Mesenteric fat pad (tissue), 1 donor: ENCODE results near the gene TTYH2. TPM values are rescaled to one million over a fixed set of nuclear protein-coding genes. Genes with fewer than 3 reads are reported as not detected.
"Not testable (repeated sequence)": the region's sequence is repeated elsewhere in the genome, so short reads cannot be mapped to it uniquely, and the experiment has no call there.

ENCODE experiments used
- DNase-seq: peaks from one replicate; pipeline ENCODE4 v3.0.0-alpha.2; 2020; ENCODE audit warnings: low spot score
- long read RNA-seq: library from polyadenylated mRNA; unstranded; transcript quantifications from one replicate; pipeline ENCODE4 v2.0.0, GENCODE V29; 2020
- total RNA-seq: library from RNA; stranded (reverse); fragmentation: NEBNext Ultra II Directional; extraction: Animal tissue kit (Norgen Biotek cat#: 25700); gene quantifications from one replicate; pipeline ENCODE4 v1.2.1, GENCODE V29; 2021
- donor health status: DM: yes; HTN: yes; CAD: no.

Gene TTYH2, protein sequence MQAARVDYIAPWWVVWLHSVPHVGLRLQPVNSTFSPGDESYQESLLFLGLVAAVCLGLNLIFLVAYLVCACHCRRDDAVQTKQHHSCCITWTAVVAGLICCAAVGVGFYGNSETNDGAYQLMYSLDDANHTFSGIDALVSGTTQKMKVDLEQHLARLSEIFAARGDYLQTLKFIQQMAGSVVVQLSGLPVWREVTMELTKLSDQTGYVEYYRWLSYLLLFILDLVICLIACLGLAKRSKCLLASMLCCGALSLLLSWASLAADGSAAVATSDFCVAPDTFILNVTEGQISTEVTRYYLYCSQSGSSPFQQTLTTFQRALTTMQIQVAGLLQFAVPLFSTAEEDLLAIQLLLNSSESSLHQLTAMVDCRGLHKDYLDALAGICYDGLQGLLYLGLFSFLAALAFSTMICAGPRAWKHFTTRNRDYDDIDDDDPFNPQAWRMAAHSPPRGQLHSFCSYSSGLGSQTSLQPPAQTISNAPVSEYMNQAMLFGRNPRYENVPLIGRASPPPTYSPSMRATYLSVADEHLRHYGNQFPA
- total RNA-seq, result 5.6 TPM
- long read RNA-seq, partial matches to known transcripts, result 4 of 12 reads
- long read RNA-seq, other reads (novel, unspliced or antisense), result 7 of 12 reads

DNA sequence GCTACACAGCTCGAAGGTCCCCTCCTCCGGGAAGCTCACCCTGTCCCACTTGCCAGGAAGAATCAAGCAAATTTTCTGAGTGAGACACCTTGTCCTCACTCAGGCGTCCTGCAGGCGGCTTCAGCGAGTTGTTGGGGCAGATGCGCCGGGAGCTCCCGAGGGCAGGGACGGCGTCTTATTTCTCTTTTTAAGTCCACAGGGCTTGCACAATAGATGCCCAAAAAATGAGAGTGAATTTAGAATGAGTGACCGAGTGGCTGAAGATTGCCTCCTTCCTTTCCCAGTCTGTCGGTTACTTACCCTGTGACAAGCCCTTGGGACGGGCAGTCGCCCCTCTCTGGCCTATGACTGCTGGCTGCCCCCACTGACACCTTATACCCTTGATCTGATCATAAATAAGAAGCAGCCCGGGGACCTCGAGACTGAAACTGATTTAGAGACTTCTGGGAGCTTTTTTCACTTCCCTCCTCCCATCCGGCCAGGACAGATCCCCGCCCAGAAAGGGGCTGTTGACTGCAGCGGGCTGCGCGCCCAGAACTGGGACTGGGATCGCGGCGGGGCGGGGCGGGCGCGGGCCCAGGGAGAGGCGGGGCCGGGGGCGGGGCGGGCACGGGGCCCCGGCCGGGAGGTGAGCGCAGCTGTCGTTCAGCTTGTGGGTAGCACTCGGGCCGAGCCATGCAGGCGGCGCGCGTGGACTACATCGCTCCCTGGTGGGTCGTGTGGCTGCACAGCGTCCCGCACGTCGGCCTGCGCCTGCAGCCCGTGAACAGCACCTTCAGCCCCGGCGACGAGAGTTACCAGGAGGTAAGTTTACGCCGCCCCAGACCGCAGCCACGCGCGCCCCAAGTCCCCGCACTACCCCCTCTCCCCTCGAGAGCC is at the start of gene TTYH2:
Gene TTYH2 (plus strand): TSS at position 659 of the 879 bp plus-strand sequence. CDS start 17 bp downstream, at position 676.
- DNase-seq, result peak; percentile 96

DNA sequence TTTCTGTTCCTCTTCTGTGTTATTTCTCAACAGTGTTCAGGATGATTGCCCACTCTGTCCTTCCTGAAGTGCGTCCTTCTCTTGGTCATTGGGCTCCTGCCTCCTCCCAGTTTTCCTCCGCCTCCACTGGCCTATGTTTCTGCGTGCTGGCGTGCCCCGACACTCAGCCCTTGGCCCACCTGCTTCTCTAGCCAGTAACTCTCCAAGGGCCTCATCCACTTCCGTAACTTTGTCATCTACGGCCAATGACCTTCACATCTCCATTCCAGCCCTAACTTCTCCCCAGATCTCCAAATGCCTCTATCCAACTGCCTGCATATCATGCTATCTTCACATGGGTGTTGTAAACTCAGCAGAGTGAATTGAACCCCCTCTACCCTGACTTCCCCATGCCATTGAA is 49.5 kb upstream of the TTYH2 start:
- peak; percentile 49 for DNase-seq

DNA sequence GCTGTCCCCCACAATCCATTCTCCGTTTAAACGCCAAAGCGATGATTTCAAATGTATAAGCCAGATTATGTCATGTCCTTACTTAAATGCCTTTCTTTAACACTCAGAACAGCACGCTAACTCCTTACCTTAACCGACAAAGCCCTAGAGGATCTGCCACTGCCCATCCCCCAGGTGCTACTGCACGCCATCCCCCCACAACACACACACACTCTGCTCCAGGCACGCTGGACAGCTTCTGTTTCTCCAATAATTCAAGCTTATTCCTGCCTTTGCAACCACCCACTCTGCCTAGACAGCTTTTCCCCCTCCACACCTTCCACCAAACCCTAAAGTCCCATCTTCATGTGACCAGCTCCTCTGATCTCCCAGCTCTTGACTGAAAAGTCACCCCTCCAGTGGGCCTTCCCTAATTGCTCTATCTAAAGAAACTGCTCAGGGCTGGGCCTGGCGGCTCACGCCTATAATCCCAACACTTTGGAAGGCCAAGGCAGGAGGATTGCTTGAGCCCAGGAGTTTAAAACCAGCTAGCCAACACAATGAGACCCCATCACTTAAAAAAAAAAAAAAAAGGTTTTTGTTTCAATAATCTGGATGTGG is 48.8 kb upstream of the TTYH2 start:
- peak; percentile 37 for DNase-seq

DNA sequence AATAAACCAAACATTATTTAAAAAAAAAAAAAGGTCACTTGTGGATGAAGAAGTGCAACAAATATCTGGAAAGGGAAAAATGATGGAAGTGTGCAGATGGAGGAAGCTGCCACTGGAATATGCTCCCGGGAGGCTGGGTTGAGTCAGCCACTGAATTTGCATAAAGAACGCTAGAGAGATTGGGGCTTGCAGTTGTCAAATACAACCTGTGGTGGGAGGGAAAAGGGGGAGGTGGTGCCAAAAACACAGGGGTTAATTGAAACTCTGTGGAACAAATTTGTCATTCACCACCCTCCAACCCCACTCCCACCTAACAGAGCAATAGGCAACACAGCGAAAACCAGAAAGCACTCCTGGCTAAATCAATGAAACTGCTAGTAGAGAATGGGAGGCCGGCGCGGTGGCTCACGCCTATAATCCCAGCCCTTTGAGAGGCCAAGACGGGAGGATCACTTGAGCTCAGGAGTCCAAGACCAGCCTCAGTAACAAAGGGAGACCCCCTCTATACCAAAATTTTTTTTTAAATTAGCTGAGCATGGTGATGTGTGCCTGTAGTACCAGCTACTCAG is 47.5 kb upstream of the TTYH2 start:
- DNase-seq, result peak; percentile 45

DNA sequence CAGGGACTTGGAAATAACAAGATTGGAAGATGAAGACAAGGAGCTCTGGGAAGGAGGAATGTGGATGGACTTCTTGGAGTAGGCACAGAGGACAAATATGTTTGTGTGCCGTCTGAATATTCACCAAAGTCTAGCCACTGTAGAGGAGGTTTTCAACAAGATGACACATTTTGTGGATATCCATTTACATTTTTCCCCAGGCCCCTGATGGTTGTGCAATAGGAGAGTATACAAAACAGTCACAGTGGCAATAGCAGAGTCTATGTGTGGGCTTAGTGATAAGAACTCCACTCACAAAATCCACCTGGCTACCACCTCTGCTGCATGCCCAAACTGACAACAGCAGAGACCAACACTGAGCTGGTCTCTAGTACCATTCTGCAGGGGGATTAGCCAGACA is 42.4 kb upstream of the TTYH2 start:
- no peak for DNase-seq

DNA sequence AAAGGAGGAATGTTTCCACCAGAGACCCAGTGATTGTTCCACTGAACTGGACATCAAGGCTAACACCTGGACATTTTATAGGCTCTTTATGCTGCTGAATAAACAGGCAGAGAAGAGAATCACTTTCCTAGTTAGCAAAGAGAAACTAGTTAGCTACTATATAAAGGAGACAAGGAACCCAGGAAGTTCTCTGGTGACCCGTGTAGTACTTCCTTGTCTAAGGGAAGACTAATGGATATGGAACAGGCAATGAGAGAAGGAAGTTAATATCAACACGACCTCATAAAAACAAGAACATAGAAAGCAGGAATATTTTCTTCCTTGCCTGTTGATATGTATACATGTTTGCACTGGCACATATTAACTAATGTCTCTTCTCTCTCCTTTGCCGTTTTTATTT is 40.7 kb upstream of the TTYH2 start:
- DNase-seq, result no peak

DNA sequence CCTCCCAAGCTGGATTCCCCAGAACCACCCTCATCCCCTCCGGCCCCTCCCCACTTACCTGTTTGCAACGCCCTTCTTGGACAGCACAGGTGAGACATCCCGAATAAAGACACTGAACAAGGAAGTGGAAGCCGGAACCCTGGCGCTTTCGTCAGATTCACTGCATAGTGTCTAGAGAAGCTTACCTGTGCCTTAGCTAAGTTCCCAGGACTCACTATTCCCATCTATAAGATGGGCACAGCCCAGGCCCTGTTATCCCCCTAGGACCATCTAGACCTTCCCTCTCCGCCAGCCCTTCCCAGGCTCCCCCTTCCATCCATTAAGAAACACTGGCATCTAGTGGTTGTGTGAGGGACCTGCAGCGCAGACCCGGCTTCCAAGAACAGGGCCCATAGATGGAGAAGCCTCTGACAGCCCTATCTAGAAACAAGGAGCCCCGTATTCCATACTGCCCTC is 36.8 kb upstream of the TTYH2 start:
- DNase-seq, result no peak

DNA sequence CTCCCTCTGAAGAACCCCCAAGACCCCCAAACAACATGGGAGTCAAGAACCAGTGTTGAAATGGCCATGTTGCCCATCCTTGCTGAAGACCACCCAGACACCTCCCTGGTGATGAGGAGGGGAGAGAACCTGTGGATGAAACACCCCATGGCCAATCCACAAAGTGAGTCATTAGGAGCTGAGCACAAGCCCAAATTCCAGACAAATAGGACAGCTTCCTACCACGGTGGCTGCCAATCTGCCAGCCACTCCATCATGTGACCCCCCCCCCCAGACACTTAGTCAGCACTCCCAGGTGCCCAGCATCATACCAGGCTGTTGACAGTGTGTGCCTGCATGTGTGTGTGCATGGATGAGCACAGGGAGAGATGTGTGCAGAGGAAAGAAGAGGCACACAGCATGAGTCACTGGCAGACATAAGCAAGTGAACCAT is 36.3 kb upstream of the TTYH2 start:
- no peak for DNase-seq

DNA sequence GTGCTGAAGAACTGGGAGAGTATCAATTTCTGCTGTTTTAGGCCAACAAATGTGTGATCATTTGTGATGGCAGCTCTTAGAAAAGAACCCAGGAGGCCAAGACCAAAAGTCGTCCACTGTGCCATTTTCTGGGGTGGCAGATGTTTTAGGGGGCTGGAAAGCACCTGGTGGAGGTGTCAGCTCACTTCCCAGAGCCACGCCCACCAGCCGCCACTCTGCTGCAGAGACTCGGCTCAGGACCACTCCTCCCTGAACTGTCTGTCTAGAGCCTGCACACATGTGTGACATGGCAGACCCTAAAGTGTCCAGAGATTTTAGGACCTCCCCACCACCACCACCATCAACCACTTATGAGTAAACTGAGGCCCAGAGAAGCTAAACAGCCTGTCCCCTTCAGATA is 33.8 kb upstream of the TTYH2 start:
- DNase-seq, result no peak

DNA sequence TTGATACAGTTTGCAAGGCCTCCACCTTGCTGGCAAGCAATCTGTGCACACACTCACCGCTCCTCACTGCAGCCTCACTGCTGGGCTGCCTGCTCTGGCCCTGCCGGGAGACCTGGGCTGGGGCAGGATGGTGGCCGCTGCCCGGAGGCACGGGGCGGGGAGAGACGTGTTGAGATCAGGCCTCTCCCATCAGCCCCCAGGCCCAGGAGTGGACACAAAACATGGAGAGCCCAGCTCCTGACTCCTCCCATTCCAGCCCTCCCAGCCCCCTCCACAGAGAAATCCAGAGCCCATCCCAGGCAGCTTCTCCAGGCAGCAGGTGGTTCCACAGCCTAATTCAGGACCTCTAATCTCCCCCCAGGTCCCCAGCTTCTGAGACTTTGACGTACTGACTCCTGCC is 33.0 kb upstream of the TTYH2 start:
- no peak for DNase-seq

DNA sequence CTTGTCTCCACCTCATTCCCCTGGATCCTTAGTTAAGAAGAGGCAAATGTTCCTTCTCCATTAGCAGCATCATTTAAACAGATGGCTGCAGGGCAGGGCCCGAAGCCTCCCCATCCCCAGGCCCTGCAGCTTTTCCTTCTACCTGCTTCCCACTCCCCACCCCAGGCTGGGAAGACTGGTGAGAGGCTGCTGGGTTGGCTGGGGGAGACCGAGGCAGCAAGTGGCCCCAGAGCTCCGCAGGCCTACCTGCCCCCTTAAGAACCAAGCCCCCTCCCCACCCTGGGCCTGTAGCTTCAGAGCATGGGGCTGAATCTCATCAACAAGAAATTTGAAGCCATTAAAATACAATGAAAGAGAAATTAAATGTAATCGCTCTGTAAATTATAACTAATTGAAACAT is 32.0 kb upstream of the TTYH2 start:
- no peak for DNase-seq

DNA sequence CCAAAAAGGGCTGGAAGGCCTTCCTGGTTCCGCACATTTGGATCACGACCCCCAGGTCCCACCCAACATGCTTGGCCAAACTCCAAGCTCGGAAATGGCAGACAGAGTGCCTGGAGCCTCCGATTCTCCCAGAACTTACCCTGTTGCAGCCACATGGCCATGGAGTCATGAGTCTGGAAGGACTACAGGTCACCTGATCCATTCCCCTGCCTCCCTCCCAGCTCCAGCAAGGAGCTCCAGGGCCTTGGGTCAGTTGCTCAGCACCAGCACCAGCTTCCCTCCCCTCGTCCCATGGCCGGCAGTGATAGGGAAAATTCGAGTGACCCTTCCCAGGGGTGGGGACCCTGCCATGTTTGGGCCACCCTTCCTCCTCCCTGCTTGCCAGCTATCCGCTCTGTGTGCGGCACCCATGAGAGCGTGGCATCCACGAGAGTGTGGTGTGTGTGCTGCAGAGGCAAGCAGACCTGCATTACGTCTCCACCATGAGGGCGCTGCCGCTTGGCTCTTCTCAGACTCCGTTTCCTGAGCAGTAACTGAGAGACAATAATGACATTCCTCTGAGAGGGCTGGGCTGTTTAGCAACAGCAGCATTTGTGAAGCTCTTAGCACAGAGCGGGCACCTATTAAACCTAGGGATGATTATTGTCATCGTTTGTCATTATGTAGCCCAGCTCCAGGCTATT is 31.2 kb upstream of the TTYH2 start:
- DNase-seq, result no peak

DNA sequence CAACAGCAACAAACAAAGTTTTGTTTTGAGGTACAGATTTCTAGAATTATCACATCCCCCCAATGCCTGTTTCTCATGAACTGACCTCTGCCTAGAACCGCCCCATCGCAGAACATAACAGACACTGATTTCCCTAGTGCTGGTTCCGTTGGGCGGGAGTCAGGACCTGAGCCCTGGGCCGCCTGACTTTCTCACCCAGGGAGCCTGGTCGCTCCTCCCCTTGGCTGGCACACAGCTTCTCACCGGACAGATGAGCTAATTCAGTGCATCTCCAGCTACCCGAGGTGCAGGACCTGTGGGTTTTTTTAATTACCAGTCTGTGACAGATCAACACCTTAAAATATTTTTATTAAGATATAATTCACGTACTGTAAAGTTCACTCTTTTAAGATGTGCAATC is 30.0 kb upstream of the TTYH2 start:
- DNase-seq, result no peak

DNA sequence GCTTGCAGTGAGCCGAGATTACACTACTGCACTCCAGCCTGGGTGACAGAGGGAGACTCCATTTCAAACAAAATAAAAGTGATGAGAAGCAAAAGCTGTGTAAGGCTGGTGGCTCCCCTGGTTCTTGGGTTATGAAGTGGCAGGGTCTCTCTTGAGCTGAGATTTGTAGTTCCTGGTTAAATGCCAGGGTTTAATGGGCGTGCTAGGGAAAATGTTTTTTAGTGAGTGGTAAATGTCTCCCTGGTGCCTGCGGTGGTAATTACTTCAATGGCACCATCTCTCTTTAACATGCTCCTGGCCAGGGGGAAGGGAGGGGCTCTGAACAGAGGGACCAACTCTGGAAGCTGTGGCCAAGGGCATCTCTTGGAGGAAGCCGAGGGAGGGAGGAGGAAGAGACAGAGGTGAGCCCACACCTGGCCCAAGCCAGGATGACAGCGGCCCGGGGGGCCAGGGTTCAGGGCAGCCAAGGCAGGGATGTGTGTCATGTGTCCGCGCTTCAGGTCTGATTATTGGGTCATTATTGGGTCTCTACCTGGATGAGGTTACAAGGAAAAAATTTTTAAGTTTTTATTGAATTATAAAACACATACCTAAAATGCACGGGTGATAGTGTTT is 27.7 kb upstream of the TTYH2 start:
- no peak for DNase-seq

DNA sequence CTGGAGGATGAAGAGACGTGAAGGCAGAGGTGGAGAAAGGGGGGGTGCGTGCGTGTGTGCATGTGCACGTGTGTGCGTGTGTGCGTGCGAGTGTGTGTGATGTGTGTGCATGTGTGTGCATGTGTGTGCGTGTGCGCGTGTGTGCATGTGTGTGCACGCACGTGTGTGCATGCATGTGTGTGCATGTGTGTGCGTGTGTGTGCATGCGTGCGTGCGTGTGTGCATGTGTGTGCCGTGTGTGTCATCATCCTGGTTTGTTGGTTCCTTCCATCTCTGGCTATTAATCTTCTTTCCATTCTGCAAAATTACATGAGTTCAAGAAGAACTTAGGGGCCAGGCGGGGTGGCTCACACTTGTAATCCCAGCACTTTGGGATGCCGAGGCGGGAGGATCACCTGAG is 26.9 kb upstream of the TTYH2 start:
- DNase-seq, result no peak

DNA sequence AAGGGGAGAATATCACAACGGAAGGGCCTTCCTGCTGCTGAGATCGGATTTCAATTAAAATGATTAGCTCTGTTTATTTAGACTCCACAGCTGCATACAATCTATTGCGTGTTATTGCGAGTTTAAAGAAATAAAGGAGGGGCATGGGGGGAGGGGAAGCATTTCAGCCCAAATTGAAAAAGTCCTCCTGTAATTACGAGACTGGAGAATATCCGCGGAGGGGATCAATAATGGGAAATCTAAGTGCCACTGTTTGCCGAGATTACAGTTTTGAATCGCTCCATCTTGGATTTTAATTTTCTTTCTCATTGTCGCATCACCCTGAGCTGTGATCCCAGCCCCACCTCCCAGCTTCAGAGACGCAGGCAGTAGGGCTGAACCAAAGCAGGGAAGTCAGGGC is 25.6 kb upstream of the TTYH2 start:
- DNase-seq, result no peak

DNA sequence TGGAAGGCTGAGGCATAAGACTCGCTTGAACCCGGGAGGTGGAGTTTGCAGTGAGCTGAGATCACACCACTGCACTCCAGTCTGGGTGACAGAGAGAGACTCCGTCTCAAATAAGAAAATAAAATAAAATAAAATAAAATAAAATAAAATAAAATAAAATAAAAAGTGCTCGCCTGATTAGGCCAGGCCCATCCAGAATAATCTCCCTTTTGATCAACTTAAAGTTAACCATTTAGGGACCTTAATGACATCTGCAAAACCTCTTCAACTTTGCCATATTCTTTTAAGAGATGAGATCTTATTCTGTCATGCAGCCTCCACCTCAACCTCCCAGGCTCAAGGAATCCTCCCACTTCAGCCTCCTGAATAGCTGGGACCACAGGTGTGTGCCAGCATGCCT is 24.7 kb upstream of the TTYH2 start:
- not testable (repeated sequence) for DNase-seq

DNA sequence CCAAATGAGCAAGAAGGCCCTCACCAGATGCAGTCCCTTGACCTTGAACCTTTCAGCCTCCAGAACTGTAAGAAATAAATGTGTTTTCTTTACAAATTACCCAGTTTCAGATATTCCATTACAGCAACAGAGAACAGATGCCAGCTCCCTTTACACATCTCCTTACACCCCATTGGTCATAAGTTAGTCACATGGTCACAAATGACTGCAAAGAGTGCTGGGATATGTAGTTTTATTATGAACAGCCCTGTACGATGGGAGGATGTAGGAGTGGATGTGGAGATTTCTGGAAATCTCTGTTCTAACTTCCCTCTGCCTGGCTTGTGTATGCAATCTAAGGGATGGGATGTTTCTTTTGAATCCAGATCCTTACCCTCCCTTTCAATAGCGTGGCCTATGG is 23.2 kb upstream of the TTYH2 start:
- no peak for DNase-seq

DNA sequence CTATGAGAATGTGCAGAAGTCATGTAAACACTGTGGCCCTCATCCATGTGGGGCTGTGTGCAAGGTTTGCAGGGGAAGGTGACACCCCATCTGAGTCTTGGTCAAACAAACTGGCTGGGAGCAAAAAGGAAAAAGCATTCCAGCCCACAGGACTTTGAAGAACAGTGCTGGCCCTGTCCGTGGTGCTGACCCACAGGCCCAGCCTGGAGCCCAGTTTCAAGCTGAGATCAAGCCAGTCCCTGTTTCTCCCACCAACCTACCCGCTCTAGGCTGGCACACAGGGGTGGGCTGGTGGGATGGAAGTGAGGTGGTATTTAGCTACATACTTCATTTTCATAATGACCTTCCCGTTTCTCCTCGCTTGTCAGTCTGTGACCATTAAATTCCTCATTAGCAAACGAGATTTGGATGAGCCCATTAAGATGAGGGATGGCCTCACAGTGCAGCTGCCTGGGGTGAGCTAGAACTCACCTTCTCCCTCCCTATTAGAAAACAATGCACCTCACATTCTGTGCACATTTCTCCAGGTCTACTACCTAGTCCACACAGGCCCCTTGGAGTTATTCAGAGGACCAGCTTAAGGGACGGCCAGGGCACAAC is 22.5 kb upstream of the TTYH2 start:
- DNase-seq, result no peak
